Uterus (tissue), 4 donors: ENCODE measurements around the gene TTC19. TPM values are rescaled to one million over a fixed set of nuclear protein-coding genes. Genes with fewer than 3 reads are reported as not detected.
A peak's percentile ranks its signal among the peaks of the same experiment; 100 is the strongest.

ENCODE experiments used
- DNase-seq, 2 donors: peaks; one replicate each; pipeline ENCODE4 v3.0.0-alpha.2; 2019 to 2020
- H3K27ac ChIP-seq, 2 donors: fragments of 200-600 bp; sonication (generic); 1 replicate in 1 of 2; 2 replicates in 1 of 2; pipeline ENCODE4 v1.5.1; 2016 to 2018
- H3K27me3 ChIP-seq, 2 donors: fragments of 200-600 bp; sonication (generic); one replicate each; pipeline ENCODE4 v1.5.1; 2018 to 2019; ENCODE audit warnings: control low read depth in 1 of 2
- H3K36me3 ChIP-seq, 2 donors: fragments of 200-600 bp; sonication (generic); one replicate each; pipeline ENCODE4 v1.5.1; 2019; ENCODE audit warnings: control low read depth in 1 of 2
- H3K4me1 ChIP-seq, 2 donors: fragments of 200-600 bp; sonication (generic); one replicate each; pipeline ENCODE4 v1.5.1; 2018 to 2019; ENCODE audit warnings: control low read depth in 1 of 2
- H3K4me3 ChIP-seq, 2 donors: fragments of 200-600 bp; sonication (generic); 1 replicate in 1 of 2; 2 replicates in 1 of 2; pipeline ENCODE4 v1.5.1; 2018 to 2019; ENCODE audit warnings: mild to moderate bottlenecking in 1 of 2
- H3K9me3 ChIP-seq, 2 donors: fragments of 200-600 bp; sonication (generic); one replicate each; pipeline ENCODE4 v1.5.1; 2019; ENCODE audit warnings: control low read depth in 1 of 2
- CTCF ChIP-seq, 4 experiments: fragments of 200-600 bp in 2 of 4; fragments of 450-650 bp in 2 of 4; sonication (generic) in 2 of 4; IDR thresholded peaks; one replicate each; pipeline ENCODE4 v1.5.1; 2016 to 2019; ENCODE audit warnings: antibody characterized with exemption in 4 of 4, mild to moderate bottlenecking in 2 of 4, moderate library complexity in 1 of 4
- POLR2A ChIP-seq, 2 donors: fragments of 450-650 bp; IDR thresholded peaks; one replicate each; pipeline ENCODE4 v1.6.1; 2016; ENCODE audit warnings: antibody characterized with exemption in 2 of 2, mild to moderate bottlenecking in 1 of 2, moderate library complexity in 1 of 2
- intact Hi-C: fragments of 100-400 bp; cut with DNase I; formaldehyde crosslinking; loops from one replicate; pipeline ENCODE4 v1.15.1; 2023; ENCODE audit warnings: low total_unique reads
- total RNA-seq, 4 donors: library from RNA; depleted of rRNA in 3 of 4; stranded (reverse); fragments of >200 nt in 3 of 4; gene quantifications; one replicate each; pipeline versions ENCODE4 v1.1.0 to v1.2.4, GENCODE V29; 2014 to 2023
- donor health status: DM: yes; HTN: yes; CAD: no.

The TTC19 gene
- total RNA-seq = 10 to 100 TPM; 38.4 to 71.2 (median 52.0) TPM

- H3K27ac ChIP-seq = peak within 1 kb of the TSS; percentile 91 to 92
- H3K4me3 ChIP-seq = peak within 1 kb of the TSS; percentile 69 to 84
- H3K27me3 ChIP-seq = no peaks in the 10 kb centered on the region
- H3K36me3 ChIP-seq = no peaks in the 10 kb centered on the region
- intact Hi-C loops = no loop called here
- H3K4me1 ChIP-seq = peaks cover 0 to 9% of the 10 kb centered on the region in 2 donors
- TF ChIP-seq CTCF (IDR thresholded peaks at IDR 0.05) (peak in 1 of 4 experiments; percentile 11), POLR2A (IDR thresholded peaks at IDR 0.05) (peak; percentile 96 to 97)
- DNase-seq = peak; percentile 95
- H3K9me3 ChIP-seq = no peaks in the 10 kb centered on the region
Measured at GRCh38 chr17:15999141-15999973, at the start of gene TTC19, which contains the start of gene ZSWIM7. TSS of gene TTC19 (plus strand) at chr17:15999824. CDS start at chr17:15999849, 25 bp downstream. TSS of gene ZSWIM7 (minus strand) at chr17:15999704. CDS start at chr17:15999594, 110 bp downstream.

- H3K9me3 ChIP-seq = no peaks in the 10 kb centered on the region
- H3K36me3 ChIP-seq = no peaks in the 10 kb centered on the region
- no peak for TF ChIP-seq POLR2A (IDR thresholded peaks at IDR 0.05)
- no peak for TF ChIP-seq CTCF (IDR thresholded peaks at IDR 0.05)
- H3K27ac ChIP-seq = no peak overlapping the region
- no peak overlapping the region for H3K4me3 ChIP-seq
- H3K27me3 ChIP-seq = no peaks in the 10 kb centered on the region
- H3K4me1 ChIP-seq = no peaks in the 10 kb centered on the region
- intact Hi-C loops = no loop called here
- no peak for DNase-seq
Measured at GRCh38 chr17:15951368-15952047, 48.1 kb upstream of the TTC19 start.

GRCh38 chr17:15952048-15952532 is 47.5 kb upstream of the TTC19 start:
- Histone ChIP-seq H3K4me3 (no peak overlapping the region), H3K9me3 (no peaks in the 10 kb centered on the region), H3K27me3 (no peaks in the 10 kb centered on the region), H3K36me3 (no peaks in the 10 kb centered on the region), H3K4me1 (no peaks in the 10 kb centered on the region), H3K27ac (no peak overlapping the region)
- no peak for DNase-seq
- intact Hi-C loops = no loop called here
- TF ChIP-seq POLR2A (IDR thresholded peaks at IDR 0.05) (no peak), CTCF (IDR thresholded peaks at IDR 0.05) (no peak)

GRCh38 chr17:15952916-15953790 is 46.5 kb upstream of the TTC19 start:
- Histone ChIP-seq H3K4me3 (no peak overlapping the region), H3K36me3 (no peaks in the 10 kb centered on the region), H3K4me1 (no peaks in the 10 kb centered on the region), H3K27ac (no peak overlapping the region), H3K27me3 (no peaks in the 10 kb centered on the region), H3K9me3 (no peaks in the 10 kb centered on the region)
- no peak for DNase-seq
- intact Hi-C loops = no loop called here
- TF ChIP-seq POLR2A (IDR thresholded peaks at IDR 0.05) (no peak), CTCF (IDR thresholded peaks at IDR 0.05) (no peak)
